Caco-2 (cell line): ENCODE results near the gene FGR. TPM values are rescaled to one million over a fixed set of nuclear protein-coding genes. Genes with fewer than 3 reads are reported as not detected.

Source experiments
- BruUV-seq: library from RNA; stranded (reverse); fragments of 400-500 nt; replicated peaks from 2 replicates; lab custom pipeline; 2021; lab: Mats Ljungman, UMichigan
- CTCF ChIA-PET: fragments of 300-600 bp; sonication (Branson Sonifier 250); formaldehyde crosslinking; loops from one replicate; lab custom pipeline; 2022; ENCODE audit warnings: antibody characterized with exemption; lab: Charles Lee
- POLR2A ChIA-PET: fragments of 300-600 bp; sonication (Branson Sonifier 250); formaldehyde crosslinking; loops from one replicate; lab custom pipeline; 2022; ENCODE audit warnings: antibody characterized with exemption; lab: Charles Lee
- DNase-seq, 2 experiments: peaks; one replicate each; pipeline versions ENCODE4 v3.0.0 to v3.0.0-alpha.2; 2020 to 2022
- H3K27me3 ChIP-seq: replicated peaks from 2 replicates; pipeline ENCODE4 v1.6.0; 2011; ENCODE audit warnings: low read length; ENCODE audit not compliant: control insufficient read depth, insufficient read depth
- H3K36me3 ChIP-seq: 2 replicates; pipeline ENCODE4 v1.5.1; 2011; ENCODE audit warnings: low read length; ENCODE audit not compliant: control insufficient read depth, insufficient read depth
- H3K4me1 ChIP-seq: fragments of 250-450 bp; sonication (Bioruptor Pico); 2 replicates; pipeline ENCODE4 v1.5.1; 2020; ENCODE audit warnings: mild to moderate bottlenecking
- H3K4me3 ChIP-seq: 2 replicates; pipeline ENCODE4 v1.5.1; 2011; ENCODE audit warnings: low read depth, mild to moderate bottlenecking, control low read depth, low read length
- H3K9me3 ChIP-seq: fragments of 250-450 bp; sonication (Bioruptor Pico); 2 replicates; pipeline ENCODE4 v1.5.1; 2020; ENCODE audit warnings: mild to moderate bottlenecking, moderate library complexity
- H3K27ac Mint-ChIP-seq: one replicate; pipeline ENCODE4 v1.8.0; 2022; ENCODE audit warnings: mixed read lengths; ENCODE audit not compliant: unreplicated experiment
- H3K27me3 Mint-ChIP-seq: one replicate; pipeline ENCODE4 v1.8.0; 2022; ENCODE audit warnings: mixed read lengths; ENCODE audit not compliant: insufficient read depth, unreplicated experiment
- H3K36me3 Mint-ChIP-seq: one replicate; pipeline ENCODE4 v1.8.0; 2022; ENCODE audit warnings: mild to moderate bottlenecking, mixed read lengths; ENCODE audit not compliant: insufficient read depth, unreplicated experiment
- H3K4me1 Mint-ChIP-seq: one replicate; pipeline ENCODE4 v1.8.0; 2022; ENCODE audit warnings: low read depth, mixed read lengths; ENCODE audit not compliant: unreplicated experiment
- H3K4me3 Mint-ChIP-seq: one replicate; pipeline ENCODE4 v1.8.0; 2022; ENCODE audit warnings: mild to moderate bottlenecking, moderate library complexity, mixed read lengths; ENCODE audit not compliant: unreplicated experiment
- H3K9me3 Mint-ChIP-seq: one replicate; pipeline ENCODE4 v1.8.0; 2022; ENCODE audit warnings: mixed read lengths; ENCODE audit not compliant: unreplicated experiment
- CTCF ChIP-seq, 2 experiments: fragments of 200-600 bp in 1 of 2; IDR thresholded peaks; 1 replicate in 1 of 2; 2 replicates in 1 of 2; pipeline versions ENCODE4 v1.5.1 to v1.8.0; 2011 to 2022; ENCODE audit warnings: antibody characterized with exemption in 1 of 2, control low read depth in 1 of 2, inconsistent platforms in 1 of 2, low read depth in 1 of 2, low read length in 1 of 2, mild to moderate bottlenecking in 1 of 2, moderate library complexity in 1 of 2; ENCODE audit not compliant: insufficient read depth in 1 of 2, severe bottlenecking in 1 of 2, unreplicated experiment in 1 of 2
- intact Hi-C: fragments of 100-400 bp; cut with micrococcal nuclease; formaldehyde crosslinking; loops from one replicate; pipeline ENCODE4 v1.10.0; 2022; ENCODE audit not compliant: unreplicated experiment
- total RNA-seq: library from RNA; stranded (reverse); gene quantifications from 2 replicates; pipeline ENCODE4 v1.2.3, GENCODE V29; 2022

Gene FGR
- total RNA-seq, 1 experiment from 2014 or later, result not detected

DNA sequence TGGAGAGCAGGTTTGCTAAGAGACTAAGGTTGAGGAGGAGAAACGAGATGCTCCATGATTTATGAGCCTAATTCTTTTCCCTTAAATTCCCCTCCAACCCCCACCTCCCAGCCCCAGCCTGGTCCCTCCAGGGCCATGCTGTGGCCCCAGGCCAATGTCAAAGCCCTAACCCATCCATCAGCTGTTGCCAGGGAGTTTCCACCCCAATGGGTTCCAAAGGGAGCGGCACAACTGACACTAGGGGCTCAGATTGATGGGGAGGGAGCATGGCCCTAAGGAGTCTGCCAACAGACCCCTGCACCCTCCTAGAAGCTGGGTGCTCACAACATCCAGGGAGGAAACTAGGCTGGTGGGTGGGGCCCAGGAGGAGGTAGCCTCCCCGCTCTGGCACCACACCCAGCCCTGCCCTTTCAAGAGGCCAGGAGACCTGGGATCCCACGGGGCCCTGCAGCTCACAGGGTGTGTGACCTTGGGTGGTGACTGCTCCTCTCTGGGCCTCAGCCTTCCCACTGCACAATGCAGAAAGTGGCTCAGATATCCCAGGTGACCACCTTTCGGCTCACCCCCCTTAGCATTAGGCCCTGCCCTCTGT lies 44.0 kb downstream of the FGR start:
- H3K9me3 ChIP-seq, result no peaks in the 10 kb centered on the region
- BruUV-seq, result no TSS peak
- H3K4me3 ChIP-seq, result no peak overlapping the region
- H3K4me1 ChIP-seq, result no peaks in the 10 kb centered on the region
- H3K4me3 Mint-ChIP-seq, result no peak overlapping the region
- peaks cover 3% of the 10 kb centered on the region for H3K36me3 Mint-ChIP-seq
- no peaks in the 10 kb centered on the region for H3K36me3 ChIP-seq
- no peaks in the 10 kb centered on the region for H3K4me1 Mint-ChIP-seq
- POLR2A ChIA-PET, result no interaction called here
- DNase-seq, result no peak
- H3K27me3 Mint-ChIP-seq, result no peaks in the 10 kb centered on the region
- no peak overlapping the region for H3K27ac Mint-ChIP-seq
- no peaks in the 10 kb centered on the region for H3K9me3 Mint-ChIP-seq
- CTCF ChIA-PET, result interaction anchor here (0.6 kb wide), 1 partner anchor 119 kb away, joined by 3 read pairs; no protein-coding TSS in a partner anchor
- no peaks in the 10 kb centered on the region for H3K27me3 ChIP-seq
- no peak for TF ChIP-seq CTCF (IDR thresholded peaks at IDR 0.05; ENCODE audit: insufficient read depth in 1 of 2, low read depth in 1 of 2, low read length in 1 of 2, severe bottlenecking in 1 of 2, unreplicated experiment in 1 of 2)
- intact Hi-C loops, result no loop called here

- Mint-ChIP-seq H3K4me3 (no peak overlapping the region), H3K27ac (no peak overlapping the region), H3K36me3 (peaks cover 7% of the 10 kb centered on the region), H3K9me3 (no peaks in the 10 kb centered on the region), H3K27me3 (no peaks in the 10 kb centered on the region), H3K4me1 (no peaks in the 10 kb centered on the region)
- Histone ChIP-seq H3K9me3 (no peaks in the 10 kb centered on the region), H3K4me3 (no peak overlapping the region), H3K27me3 (no peaks in the 10 kb centered on the region), H3K4me1 (no peaks in the 10 kb centered on the region), H3K36me3 (no peaks in the 10 kb centered on the region)
- intact Hi-C loops, result no loop called here
- no peak for TF ChIP-seq CTCF (IDR thresholded peaks at IDR 0.05; ENCODE audit: insufficient read depth in 1 of 2, low read depth in 1 of 2, low read length in 1 of 2, severe bottlenecking in 1 of 2, unreplicated experiment in 1 of 2)
- DNase-seq, result no peak
- ChIA-PET CTCF (no interaction called here), POLR2A (no interaction called here)
- no TSS peak for BruUV-seq
These were observed 45.1 kb downstream of the FGR start for GRCh38 chr1:27589841-27590426.

DNA sequence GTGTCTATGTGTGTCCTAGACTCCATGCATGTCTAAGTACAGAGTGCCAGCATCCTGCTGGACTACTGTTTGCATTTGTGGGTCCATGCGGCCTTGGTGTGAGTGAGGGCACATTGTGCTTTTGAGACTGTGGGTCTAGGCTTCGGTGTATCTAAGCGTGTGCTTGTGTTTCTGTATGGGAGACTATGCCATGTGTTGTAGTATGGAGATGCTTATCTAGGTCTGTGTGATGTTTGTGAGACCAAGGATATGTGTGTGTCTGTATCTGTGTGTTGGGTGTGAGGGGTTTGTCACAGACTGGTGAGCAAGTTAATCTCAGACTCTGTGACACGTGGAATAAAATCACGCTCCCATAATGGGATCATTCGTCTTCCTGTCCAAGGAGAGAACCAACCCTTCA lies 45.5 kb downstream of the FGR start:
- intact Hi-C loops, result no loop called here
- Mint-ChIP-seq H3K27ac (no peak overlapping the region), H3K9me3 (no peaks in the 10 kb centered on the region), H3K4me1 (no peaks in the 10 kb centered on the region), H3K27me3 (no peaks in the 10 kb centered on the region), H3K36me3 (peaks cover 7% of the 10 kb centered on the region), H3K4me3 (no peak overlapping the region)
- ChIA-PET POLR2A (no interaction called here), CTCF (no interaction called here)
- no TSS peak for BruUV-seq
- H3K4me1 ChIP-seq, result no peaks in the 10 kb centered on the region
- H3K4me3 ChIP-seq, result no peak overlapping the region
- no peak for TF ChIP-seq CTCF (IDR thresholded peaks at IDR 0.05; ENCODE audit: insufficient read depth in 1 of 2, low read depth in 1 of 2, low read length in 1 of 2, severe bottlenecking in 1 of 2, unreplicated experiment in 1 of 2)
- no peak for DNase-seq
- H3K9me3 ChIP-seq, result no peaks in the 10 kb centered on the region
- no peaks in the 10 kb centered on the region for H3K27me3 ChIP-seq
- H3K36me3 ChIP-seq, result no peaks in the 10 kb centered on the region
